ENCODE measurements around the gene PLSCR1.

GRCh38 chr3:146491303-146491702 is 53.1 kb downstream of the PLSCR1 start:
- TF ChIP-seq, protein P1, sequence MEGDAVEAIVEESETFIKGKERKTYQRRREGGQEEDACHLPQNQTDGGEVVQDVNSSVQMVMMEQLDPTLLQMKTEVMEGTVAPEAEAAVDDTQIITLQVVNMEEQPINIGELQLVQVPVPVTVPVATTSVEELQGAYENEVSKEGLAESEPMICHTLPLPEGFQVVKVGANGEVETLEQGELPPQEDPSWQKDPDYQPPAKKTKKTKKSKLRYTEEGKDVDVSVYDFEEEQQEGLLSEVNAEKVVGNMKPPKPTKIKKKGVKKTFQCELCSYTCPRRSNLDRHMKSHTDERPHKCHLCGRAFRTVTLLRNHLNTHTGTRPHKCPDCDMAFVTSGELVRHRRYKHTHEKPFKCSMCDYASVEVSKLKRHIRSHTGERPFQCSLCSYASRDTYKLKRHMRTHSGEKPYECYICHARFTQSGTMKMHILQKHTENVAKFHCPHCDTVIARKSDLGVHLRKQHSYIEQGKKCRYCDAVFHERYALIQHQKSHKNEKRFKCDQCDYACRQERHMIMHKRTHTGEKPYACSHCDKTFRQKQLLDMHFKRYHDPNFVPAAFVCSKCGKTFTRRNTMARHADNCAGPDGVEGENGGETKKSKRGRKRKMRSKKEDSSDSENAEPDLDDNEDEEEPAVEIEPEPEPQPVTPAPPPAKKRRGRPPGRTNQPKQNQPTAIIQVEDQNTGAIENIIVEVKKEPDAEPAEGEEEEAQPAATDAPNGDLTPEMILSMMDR (IDR thresholded peaks at IDR 0.05; ENCODE audit: insufficient read depth, low read length) = no peak
- TF ChIP-seq, protein P2, sequence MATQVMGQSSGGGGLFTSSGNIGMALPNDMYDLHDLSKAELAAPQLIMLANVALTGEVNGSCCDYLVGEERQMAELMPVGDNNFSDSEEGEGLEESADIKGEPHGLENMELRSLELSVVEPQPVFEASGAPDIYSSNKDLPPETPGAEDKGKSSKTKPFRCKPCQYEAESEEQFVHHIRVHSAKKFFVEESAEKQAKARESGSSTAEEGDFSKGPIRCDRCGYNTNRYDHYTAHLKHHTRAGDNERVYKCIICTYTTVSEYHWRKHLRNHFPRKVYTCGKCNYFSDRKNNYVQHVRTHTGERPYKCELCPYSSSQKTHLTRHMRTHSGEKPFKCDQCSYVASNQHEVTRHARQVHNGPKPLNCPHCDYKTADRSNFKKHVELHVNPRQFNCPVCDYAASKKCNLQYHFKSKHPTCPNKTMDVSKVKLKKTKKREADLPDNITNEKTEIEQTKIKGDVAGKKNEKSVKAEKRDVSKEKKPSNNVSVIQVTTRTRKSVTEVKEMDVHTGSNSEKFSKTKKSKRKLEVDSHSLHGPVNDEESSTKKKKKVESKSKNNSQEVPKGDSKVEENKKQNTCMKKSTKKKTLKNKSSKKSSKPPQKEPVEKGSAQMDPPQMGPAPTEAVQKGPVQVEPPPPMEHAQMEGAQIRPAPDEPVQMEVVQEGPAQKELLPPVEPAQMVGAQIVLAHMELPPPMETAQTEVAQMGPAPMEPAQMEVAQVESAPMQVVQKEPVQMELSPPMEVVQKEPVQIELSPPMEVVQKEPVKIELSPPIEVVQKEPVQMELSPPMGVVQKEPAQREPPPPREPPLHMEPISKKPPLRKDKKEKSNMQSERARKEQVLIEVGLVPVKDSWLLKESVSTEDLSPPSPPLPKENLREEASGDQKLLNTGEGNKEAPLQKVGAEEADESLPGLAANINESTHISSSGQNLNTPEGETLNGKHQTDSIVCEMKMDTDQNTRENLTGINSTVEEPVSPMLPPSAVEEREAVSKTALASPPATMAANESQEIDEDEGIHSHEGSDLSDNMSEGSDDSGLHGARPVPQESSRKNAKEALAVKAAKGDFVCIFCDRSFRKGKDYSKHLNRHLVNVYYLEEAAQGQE (IDR thresholded peaks at IDR 0.05; ENCODE audit: insufficient replicate concordance, low read depth) = no peak
- TF ChIP-seq POLR2AphosphoS5 (IDR thresholded peaks at IDR 0.05; ENCODE audit: low read depth) (no peak), GABPA (IDR thresholded peaks at IDR 0.05; ENCODE audit: low read depth) (no peak), SPI1 (IDR thresholded peaks at IDR 0.05; ENCODE audit: borderline replicate concordance, low read depth) (no peak)

Data from HL-60 (cell line).